HFF-Myc (cell line): ENCODE measurements around the gene NCOA3.
A peak's percentile ranks its signal among the peaks of the same experiment; 100 is the strongest.

Experiments
- DNase-seq: peaks from one replicate; pipeline ENCODE4 v3.0.0-alpha.2; 2011; ENCODE audit warnings: low read depth; ENCODE audit errors: extremely low read depth
- H3K4me3 ChIP-seq: replicated peaks from 2 replicates; pipeline ENCODE4 v1.5.1; 2011; ENCODE audit warnings: low read depth, mild to moderate bottlenecking, control low read depth, low read length
- TF ChIP-seq, protein P1 (sequence below): IDR thresholded peaks from 2 replicates; pipeline ENCODE4 v1.5.1; 2012; ENCODE audit warnings: mild to moderate bottlenecking, low read depth, low read length, control low read depth; ENCODE audit errors: missing control alignments

NCOA3 gene

DNA sequence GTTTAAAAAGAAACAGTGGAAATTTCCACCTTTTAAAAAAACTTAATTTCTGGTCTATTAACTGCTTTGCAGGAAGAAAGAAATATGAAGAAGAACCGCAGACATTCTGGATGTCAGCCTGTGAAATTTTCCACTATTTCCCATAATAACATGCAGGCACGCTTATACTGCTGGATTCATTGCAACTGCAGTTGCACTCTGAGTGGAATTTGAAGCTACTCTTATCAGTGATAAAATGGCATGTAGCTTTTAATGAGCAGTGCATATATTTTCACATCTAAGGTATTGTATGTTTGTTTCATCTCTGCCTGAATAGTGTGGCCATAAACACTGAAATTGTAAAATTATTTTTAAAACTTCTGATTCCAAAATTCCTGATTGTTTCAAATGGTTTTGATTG lies 28.2 kb downstream of the NCOA3 start:
- no peak overlapping the region for H3K4me3 ChIP-seq
- TF ChIP-seq, protein P1, sequence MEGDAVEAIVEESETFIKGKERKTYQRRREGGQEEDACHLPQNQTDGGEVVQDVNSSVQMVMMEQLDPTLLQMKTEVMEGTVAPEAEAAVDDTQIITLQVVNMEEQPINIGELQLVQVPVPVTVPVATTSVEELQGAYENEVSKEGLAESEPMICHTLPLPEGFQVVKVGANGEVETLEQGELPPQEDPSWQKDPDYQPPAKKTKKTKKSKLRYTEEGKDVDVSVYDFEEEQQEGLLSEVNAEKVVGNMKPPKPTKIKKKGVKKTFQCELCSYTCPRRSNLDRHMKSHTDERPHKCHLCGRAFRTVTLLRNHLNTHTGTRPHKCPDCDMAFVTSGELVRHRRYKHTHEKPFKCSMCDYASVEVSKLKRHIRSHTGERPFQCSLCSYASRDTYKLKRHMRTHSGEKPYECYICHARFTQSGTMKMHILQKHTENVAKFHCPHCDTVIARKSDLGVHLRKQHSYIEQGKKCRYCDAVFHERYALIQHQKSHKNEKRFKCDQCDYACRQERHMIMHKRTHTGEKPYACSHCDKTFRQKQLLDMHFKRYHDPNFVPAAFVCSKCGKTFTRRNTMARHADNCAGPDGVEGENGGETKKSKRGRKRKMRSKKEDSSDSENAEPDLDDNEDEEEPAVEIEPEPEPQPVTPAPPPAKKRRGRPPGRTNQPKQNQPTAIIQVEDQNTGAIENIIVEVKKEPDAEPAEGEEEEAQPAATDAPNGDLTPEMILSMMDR: no peak
- DNase-seq: no peak

DNA sequence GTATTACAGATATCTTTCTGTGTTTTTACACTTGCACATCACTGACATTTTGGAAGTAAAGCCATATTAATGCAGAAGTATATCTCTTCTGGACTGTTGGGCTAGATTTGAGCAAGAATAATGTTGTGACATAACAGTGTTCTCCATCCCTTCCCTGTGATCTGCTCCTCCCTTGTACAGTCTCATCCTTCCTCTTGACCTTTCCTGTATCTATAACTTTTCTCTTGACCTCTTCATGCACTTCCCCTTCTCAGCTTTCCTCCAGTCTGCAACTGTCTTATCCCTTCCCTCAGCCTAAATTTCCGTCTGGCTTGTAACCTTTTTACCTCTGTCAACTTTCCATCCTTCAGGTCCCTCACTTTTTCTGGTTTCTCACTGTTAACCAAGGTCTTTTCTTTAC lies 29.8 kb downstream of the NCOA3 start:
- TF ChIP-seq, protein P1: no peak
- H3K4me3 ChIP-seq: no peak overlapping the region
- no peak for DNase-seq

DNA sequence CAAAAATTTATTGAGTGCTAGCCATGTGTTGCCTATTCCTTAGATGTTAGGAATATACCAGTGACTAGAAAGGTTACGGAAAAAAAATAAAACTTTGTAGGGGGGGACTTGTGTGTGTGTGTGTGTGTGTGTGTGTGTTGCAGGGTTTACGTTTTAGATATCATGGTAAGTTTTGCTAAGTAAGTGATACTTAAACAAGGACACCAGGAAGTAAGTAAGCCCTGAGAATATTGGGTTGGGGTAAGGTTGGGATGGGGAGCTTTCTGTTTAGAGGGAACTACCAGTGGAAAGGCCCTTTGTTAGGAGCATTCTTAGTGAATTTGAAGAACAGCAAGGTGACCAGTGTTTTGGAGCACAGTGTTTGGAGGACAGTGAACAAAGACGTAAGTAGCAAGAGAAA lies 30.3 kb downstream of the NCOA3 start:
- no peak for DNase-seq
- no peak overlapping the region for H3K4me3 ChIP-seq
- TF ChIP-seq, protein P1: no peak

DNA sequence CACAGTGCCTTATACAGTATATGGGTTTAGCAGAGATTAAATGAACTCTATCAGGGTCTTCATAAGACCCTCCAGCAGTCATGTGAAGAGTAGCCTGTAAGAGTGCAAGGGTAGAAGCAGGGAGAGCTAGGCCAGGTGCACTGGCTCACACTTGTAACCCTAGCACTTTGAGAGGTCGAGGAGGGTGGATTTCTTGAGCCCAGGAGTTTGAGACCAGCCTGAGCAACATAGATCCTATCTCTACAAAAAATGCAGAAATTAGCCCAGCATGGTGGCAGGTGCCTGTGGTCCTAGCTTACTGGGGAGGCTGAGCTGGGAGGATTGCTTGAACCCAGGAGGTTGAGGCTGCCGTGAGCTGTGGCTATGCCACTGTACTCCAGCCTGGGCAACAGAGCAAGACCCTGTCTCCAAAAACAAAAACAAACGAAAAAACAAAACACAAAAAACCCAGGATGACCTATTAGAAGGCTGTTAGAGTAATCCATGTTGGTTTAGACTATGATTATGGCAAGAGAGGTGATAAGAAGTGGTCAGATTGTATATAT lies 31.9 kb downstream of the NCOA3 start:
- no peak overlapping the region for H3K4me3 ChIP-seq
- no peak for DNase-seq
- TF ChIP-seq, protein P1: no peak

DNA sequence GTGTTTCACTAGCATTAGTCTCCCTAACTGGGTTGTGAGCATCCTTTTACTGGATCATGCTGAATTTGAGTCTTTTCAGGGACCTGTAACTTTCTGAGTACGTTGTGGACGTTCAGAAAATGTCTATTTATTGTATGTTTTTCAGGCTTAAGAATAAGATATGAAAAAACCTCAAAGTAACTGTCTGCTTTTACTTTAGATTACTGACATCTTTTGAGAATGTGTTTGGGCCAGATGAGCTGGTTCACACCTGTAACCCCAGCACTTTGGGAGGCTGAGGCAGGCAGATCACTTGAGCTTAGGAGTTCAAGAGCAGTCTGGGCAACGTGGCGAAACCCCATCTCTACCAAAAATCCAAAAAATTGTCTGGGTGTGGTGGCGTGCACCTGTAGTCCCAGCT lies 32.7 kb downstream of the NCOA3 start:
- TF ChIP-seq, protein P1: no peak
- DNase-seq: no peak
- H3K4me3 ChIP-seq: no peak overlapping the region

DNA sequence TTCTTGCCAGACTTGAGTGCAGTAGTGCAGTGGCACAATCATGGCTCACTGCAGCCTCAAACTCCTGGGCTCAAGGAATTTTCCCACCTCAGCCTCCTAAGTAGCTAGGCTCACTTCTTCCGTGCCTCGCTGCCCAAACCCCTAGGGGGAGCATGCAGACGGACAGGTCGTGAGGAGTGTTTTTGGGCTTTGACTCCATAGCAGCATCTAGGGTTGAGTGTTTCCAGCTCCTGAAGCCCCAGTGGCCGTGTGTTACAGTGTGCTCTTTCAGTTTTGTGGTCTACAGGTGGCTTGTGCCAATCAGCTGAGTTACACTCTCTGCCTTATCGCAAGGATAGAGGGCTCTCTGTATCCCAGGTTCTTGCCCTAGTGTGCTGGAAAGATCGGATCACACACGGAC lies 33.4 kb downstream of the NCOA3 start:
- TF ChIP-seq, protein P1: peak; percentile 31
- H3K4me3 ChIP-seq: no peak overlapping the region
- no peak for DNase-seq

DNA sequence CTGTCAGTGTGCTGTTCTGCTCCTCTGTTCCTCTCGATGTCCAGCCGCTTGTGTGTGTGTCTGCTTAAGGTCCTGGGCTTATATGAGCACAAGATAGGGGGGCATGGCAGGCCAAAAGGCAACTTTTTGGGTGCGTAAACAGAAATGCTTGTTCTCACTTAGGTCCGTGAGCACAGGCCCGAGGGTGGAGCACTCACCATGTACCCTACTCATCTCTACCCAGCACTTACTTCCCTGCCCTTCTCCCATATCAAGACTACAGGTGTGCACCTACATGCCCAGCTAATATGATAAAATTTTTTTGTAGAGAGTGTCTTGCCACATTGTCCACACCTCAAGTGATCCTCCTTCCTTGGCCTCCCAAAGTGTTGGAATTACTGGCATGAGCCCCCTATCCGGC lies 34.3 kb downstream of the NCOA3 start:
- TF ChIP-seq, protein P1: no peak
- no peak overlapping the region for H3K4me3 ChIP-seq
- DNase-seq: no peak
